Naive thymus-derived CD4-positive, alpha-beta T cell (primary cell): Measurements from ENCODE around the gene TSPAN15. TPM values are rescaled to one million over a fixed set of nuclear protein-coding genes. Genes with fewer than 3 reads are reported as not detected.

Source experiments
- ATAC-seq: fragments of 150-1000 bp; cut with Tn5 transposase; 2 replicates; pipeline ENCODE4 v1.10.0; 2021; ENCODE audit warnings: mild to moderate bottlenecking, moderate library complexity
- CTCF ChIA-PET: fragments of 350-600 bp; sonication (Branson Sonifier 250); formaldehyde crosslinking; loops from one replicate; lab custom pipeline; 2021; ENCODE audit warnings: antibody characterized with exemption; lab: Charles Lee
- POLR2A ChIA-PET: fragments of 350-600 bp; sonication (Branson Sonifier 250); formaldehyde crosslinking; loops from one replicate; lab custom pipeline; 2021; ENCODE audit warnings: antibody characterized with exemption, inconsistent platforms; lab: Charles Lee
- DNase-seq, 9 donors: peaks; one replicate each; pipeline versions ENCODE4 v3.0.0 to v3.0.0-alpha.2; 2020 to 2022; ENCODE audit warnings: mixed read lengths in 1 of 9
- H3K27ac ChIP-seq: one replicate; pipeline ENCODE4 v1.7.0; 2013; ENCODE audit warnings: mild to moderate bottlenecking, low read depth, low read length, moderate library complexity
- H3K27me3 ChIP-seq, 2 donors: one replicate each; pipeline ENCODE4 v1.7.0; 2013; ENCODE audit warnings: low read length in 2 of 2, mild to moderate bottlenecking in 2 of 2, moderate library complexity in 2 of 2; ENCODE audit not compliant: control insufficient read depth in 2 of 2, insufficient read depth in 2 of 2
- H3K36me3 ChIP-seq, 3 experiments: 1 replicate in 2 of 3; 2 replicates in 1 of 3; pipeline ENCODE4 v1.7.0; 2013; ENCODE audit warnings: low read length in 3 of 3, mild to moderate bottlenecking in 3 of 3, moderate library complexity in 1 of 3; ENCODE audit not compliant: insufficient read depth in 3 of 3, control insufficient read depth in 2 of 3
- H3K4me1 ChIP-seq, 2 donors: one replicate each; pipeline ENCODE4 v1.7.0; 2013; ENCODE audit warnings: low read length in 2 of 2, mild to moderate bottlenecking in 2 of 2, moderate library complexity in 1 of 2; ENCODE audit not compliant: control insufficient read depth in 2 of 2, insufficient read depth in 2 of 2
- H3K4me3 ChIP-seq: 2 replicates; pipeline ENCODE4 v1.7.0; 2013; ENCODE audit warnings: mild to moderate bottlenecking, low read length
- H3K9me3 ChIP-seq, 3 experiments: 1 replicate in 2 of 3; 2 replicates in 1 of 3; pipeline ENCODE4 v1.7.0; 2013; ENCODE audit warnings: low read length in 3 of 3; ENCODE audit not compliant: control insufficient read depth in 2 of 3
- H3K27ac Mint-ChIP-seq, 9 donors: one replicate each; pipeline ENCODE4 v1.8.0; 2020 to 2022; ENCODE audit warnings: mixed read lengths in 9 of 9, mild to moderate bottlenecking in 8 of 9, moderate library complexity in 5 of 9, inconsistent platforms in 2 of 9
- H3K27me3 Mint-ChIP-seq, 5 donors: one replicate each; pipeline ENCODE4 v1.8.0; 2021 to 2022; ENCODE audit warnings: mixed read lengths in 5 of 5, mild to moderate bottlenecking in 1 of 5
- H3K36me3 Mint-ChIP-seq, 5 donors: one replicate each; pipeline ENCODE4 v1.8.0; 2020 to 2022; ENCODE audit warnings: mixed read lengths in 5 of 5, mild to moderate bottlenecking in 3 of 5, inconsistent platforms in 1 of 5
- H3K4me1 Mint-ChIP-seq, 7 donors: one replicate each; pipeline ENCODE4 v1.8.0; 2020 to 2022; ENCODE audit warnings: mixed read lengths in 7 of 7, mild to moderate bottlenecking in 3 of 7, inconsistent platforms in 1 of 7
- H3K4me3 Mint-ChIP-seq, 10 donors: one replicate each; pipeline ENCODE4 v1.8.0; 2020 to 2022; ENCODE audit warnings: mild to moderate bottlenecking in 10 of 10, mixed read lengths in 10 of 10, moderate library complexity in 6 of 10, inconsistent platforms in 2 of 10
- H3K9me3 Mint-ChIP-seq, 11 donors: one replicate each; pipeline ENCODE4 v1.8.0; 2020 to 2022; ENCODE audit warnings: mixed read lengths in 11 of 11, mild to moderate bottlenecking in 4 of 11, inconsistent platforms in 1 of 11, moderate library complexity in 1 of 11
- intact Hi-C, 2 donors: fragments of 100-400 bp; cut with micrococcal nuclease; formaldehyde crosslinking; loops; one replicate each; pipeline ENCODE4 v1.15.1; 2023
- polyA plus RNA-seq, 2 donors: library from polyadenylated mRNA; unstranded; fragments of 300-500 nt; fragmentation: Illumina TruSeq; gene quantifications; one replicate each; pipeline ENCODE4 v1.2.3, GENCODE V29; 2021
- total RNA-seq, 6 experiments: library from RNA in 5 of 6; stranded (reverse) in 5 of 6; gene quantifications; 1 replicate in 5 of 6; 2 replicates in 1 of 6; pipeline ENCODE4 v1.2.3 and lab custom pipeline; 2021 to 2026

Gene TSPAN15
- total and polyA plus RNA-seq, 7 experiments from 2014 or later = 1.2 to 7.2 (median 2.1) TPM

DNA sequence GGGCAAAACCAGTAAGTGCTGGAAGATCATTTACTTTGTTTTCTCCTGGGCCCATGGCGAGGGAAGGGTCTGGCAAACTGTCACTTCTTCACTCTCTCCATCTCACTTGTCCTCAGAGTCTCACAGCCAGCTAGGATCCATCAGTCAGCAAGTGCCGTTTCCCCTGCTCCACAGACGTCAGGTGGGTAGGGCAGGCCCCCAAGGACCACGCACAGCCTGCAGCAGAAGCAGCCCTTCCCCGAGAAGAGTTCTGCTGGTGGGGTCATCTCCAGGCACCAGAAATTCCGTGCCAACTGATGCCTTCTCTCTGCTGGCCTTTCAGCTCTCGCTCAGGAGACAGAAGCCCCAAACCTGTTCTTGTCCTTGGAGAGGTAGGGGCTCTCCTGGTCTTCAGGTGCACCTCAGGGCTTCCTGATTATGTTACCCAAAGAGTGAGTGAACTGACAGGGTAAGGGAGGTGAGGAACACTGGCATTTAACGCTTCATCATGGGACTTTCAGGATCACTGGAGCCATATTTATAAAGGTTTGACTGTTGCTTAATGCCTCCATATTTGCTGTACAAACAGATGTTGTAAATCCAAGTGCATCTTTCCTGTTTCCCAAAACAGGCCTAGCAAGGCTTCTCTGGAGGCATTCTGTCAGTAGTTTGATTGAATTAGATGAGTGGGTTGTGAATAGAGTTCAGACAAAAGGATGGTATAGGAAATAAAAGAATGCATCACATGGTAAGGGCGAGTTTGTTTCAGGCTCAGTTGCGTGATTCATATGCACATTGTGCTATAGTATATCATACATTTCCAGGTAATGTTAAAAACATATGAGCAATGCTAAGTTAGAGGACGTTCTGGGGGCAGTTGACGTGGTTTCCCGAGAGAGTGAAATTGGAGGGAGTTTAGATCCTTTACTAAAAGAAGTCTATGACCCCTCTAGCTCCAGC is 13.7 kb upstream of the TSPAN15 start:
- ChIA-PET POLR2A (no interaction called here), CTCF (interaction anchor here (0.5 kb wide), 1 partner anchor 201 kb away, joined by 6 read pairs; no protein-coding TSS in a partner anchor)
- no peak overlapping the region for H3K27ac ChIP-seq
- no peak for ATAC-seq
- no peak for DNase-seq
- peak overlapping the region in 1 of 9 donors; percentile 19 for H3K27ac Mint-ChIP-seq
- no peaks in the 10 kb centered on the region for H3K27me3 ChIP-seq
- H3K4me1 ChIP-seq = no peaks in the 10 kb centered on the region
- H3K4me3 ChIP-seq = no peak overlapping the region
- H3K36me3 ChIP-seq = no peaks in the 10 kb centered on the region
- no peaks in the 10 kb centered on the region for H3K9me3 ChIP-seq
- intact Hi-C loops = no loop called here
- H3K27me3 Mint-ChIP-seq = peaks cover 0 to 12% (median 4%) of the 10 kb centered on the region in 5 donors
- no peak overlapping the region for H3K4me3 Mint-ChIP-seq
- H3K4me1 Mint-ChIP-seq = peaks cover 0 to 3% (median 0%) of the 10 kb centered on the region in 7 donors
- H3K9me3 Mint-ChIP-seq = no peaks in the 10 kb centered on the region
- no peaks in the 10 kb centered on the region for H3K36me3 Mint-ChIP-seq

DNA sequence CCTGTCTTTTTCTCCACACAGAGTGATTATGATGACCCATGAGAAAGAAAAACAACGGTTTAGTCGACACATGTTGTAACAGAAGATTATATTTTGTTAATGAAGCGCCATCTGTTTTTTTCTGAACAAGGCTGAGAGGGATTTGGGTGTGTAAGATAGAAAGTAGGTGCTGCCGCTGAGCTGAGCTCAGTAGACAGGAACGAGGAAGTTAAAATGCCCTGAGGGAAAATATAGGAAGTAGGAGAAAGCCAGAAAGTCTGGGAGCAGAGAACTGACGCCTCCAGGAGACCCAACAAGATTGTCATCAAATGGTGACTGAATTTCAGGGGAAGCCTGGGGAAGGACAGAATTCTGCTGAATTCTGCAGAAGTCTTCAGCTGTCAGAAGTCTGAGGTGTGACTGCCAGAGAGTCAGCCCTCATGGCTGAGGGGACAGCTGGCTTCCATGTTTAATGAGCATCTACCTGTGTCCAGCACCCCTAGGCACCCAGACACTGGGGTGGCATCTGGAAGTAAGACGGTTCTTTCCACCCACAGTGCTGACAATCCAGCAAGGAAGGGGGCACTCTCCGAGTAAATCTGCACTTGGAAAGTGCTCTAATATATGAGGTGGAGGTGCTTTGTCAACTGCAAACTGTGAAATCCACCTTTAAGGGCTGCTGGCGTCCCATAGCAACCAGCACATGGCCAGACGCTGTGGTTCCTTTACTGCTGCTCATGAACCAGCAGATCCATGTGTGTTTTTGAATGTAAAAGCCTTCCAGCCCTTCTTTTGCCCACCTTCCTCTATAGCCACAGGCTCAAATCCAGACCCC is 12.5 kb upstream of the TSPAN15 start:
- H3K27ac ChIP-seq = no peak overlapping the region
- Mint-ChIP-seq H3K27me3 (peaks cover 0 to 17% (median 4%) of the 10 kb centered on the region in 5 donors), H3K4me1 (peaks cover 0 to 5% (median 0%) of the 10 kb centered on the region in 7 donors), H3K36me3 (no peaks in the 10 kb centered on the region), H3K27ac (no peak overlapping the region), H3K4me3 (no peak overlapping the region), H3K9me3 (no peaks in the 10 kb centered on the region)
- H3K4me1 ChIP-seq = no peaks in the 10 kb centered on the region
- no peaks in the 10 kb centered on the region for H3K9me3 ChIP-seq
- POLR2A ChIA-PET = interaction anchor here (0.6 kb wide), 1 partner anchor 58 kb away, joined by 3 read pairs; no protein-coding TSS in a partner anchor
- CTCF ChIA-PET = no interaction called here
- H3K36me3 ChIP-seq = no peaks in the 10 kb centered on the region
- ATAC-seq (no peak), DNase-seq (no peak)
- intact Hi-C loops = no loop called here
- H3K27me3 ChIP-seq = no peaks in the 10 kb centered on the region
- H3K4me3 ChIP-seq = no peak overlapping the region

DNA sequence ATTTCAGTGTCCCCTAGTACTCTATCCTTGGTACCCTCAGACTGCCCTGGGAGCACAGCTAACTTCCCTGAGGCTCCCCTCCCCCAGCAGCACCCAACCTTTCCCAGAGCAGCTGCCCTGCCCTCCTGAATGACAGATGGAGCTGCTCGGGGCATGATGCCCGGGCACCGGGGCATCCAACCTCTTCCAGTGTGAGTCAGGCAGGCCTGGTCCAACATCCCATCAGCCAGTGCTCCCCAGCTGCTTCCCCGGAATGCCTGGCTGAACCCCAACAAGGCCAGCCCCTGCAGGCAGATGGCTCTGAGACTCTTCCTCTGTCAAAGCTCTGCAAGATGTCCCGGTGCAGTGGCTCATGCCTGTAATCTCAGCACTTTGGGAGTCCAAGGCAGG is 11.9 kb upstream of the TSPAN15 start:
- Mint-ChIP-seq H3K4me1 (peaks cover 0 to 5% (median 0%) of the 10 kb centered on the region in 7 donors), H3K4me3 (no peak overlapping the region), H3K27me3 (peaks cover 0 to 17% (median 4%) of the 10 kb centered on the region in 5 donors), H3K27ac (no peak overlapping the region), H3K36me3 (no peaks in the 10 kb centered on the region), H3K9me3 (peaks cover 0 to 2% (median 0%) of the 10 kb centered on the region in 11 donors)
- intact Hi-C loops = no loop called here
- CTCF ChIA-PET = no interaction called here
- ATAC-seq = no peak
- no peak overlapping the region for H3K27ac ChIP-seq
- POLR2A ChIA-PET = interaction anchor here (0.6 kb wide), 1 partner anchor 58 kb away, joined by 3 read pairs; no protein-coding TSS in a partner anchor
- H3K36me3 ChIP-seq = no peaks in the 10 kb centered on the region
- H3K4me3 ChIP-seq = no peak overlapping the region
- H3K9me3 ChIP-seq = no peaks in the 10 kb centered on the region
- no peak for DNase-seq
- no peaks in the 10 kb centered on the region for H3K4me1 ChIP-seq
- no peaks in the 10 kb centered on the region for H3K27me3 ChIP-seq

DNA sequence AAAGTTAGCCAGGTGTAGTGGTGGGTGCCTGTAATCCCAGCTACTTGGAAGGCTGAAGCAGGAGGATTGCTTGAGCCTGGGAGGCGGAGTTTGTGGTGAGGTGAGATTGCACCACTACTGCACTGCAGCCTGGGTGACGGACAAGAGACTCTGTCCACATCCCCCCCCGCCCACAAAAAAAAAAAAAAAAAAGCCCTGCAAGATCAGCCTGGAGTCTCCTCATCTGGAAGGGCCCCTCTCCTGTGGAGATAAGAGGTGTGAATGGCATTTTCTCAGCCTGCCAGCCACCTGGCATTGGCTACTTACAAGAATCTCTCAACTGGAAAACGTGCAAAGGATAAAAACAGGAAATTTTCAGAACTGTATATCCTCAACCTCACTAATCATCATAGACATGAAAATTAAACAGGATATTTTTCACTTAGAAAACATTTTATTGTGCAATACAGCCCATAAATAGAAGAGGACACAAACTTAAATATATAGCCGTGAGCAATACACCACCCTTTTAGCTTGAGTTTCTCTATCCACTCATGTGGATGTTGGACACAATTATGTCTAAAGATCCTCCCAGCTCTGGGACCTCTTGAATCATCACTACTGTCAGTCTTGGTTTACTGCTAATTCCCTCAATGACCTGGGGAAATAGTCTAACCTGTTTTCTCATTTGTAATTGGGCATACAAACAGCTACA is 11.3 kb upstream of the TSPAN15 start:
- Mint-ChIP-seq H3K27me3 (peaks cover 0 to 19% (median 4%) of the 10 kb centered on the region in 5 donors), H3K27ac (no peak overlapping the region), H3K4me3 (no peak overlapping the region), H3K4me1 (peaks cover 0 to 5% (median 0%) of the 10 kb centered on the region in 7 donors), H3K36me3 (no peaks in the 10 kb centered on the region), H3K9me3 (peaks cover 0 to 3% (median 0%) of the 10 kb centered on the region in 11 donors)
- no peak for DNase-seq
- Histone ChIP-seq H3K4me1 (no peaks in the 10 kb centered on the region), H3K4me3 (no peak overlapping the region), H3K36me3 (no peaks in the 10 kb centered on the region), H3K27ac (no peak overlapping the region), H3K27me3 (no peaks in the 10 kb centered on the region), H3K9me3 (no peaks in the 10 kb centered on the region)
- peak; percentile 46 for ATAC-seq
- CTCF ChIA-PET = no interaction called here
- intact Hi-C loops = no loop called here
- POLR2A ChIA-PET = no interaction called here

DNA sequence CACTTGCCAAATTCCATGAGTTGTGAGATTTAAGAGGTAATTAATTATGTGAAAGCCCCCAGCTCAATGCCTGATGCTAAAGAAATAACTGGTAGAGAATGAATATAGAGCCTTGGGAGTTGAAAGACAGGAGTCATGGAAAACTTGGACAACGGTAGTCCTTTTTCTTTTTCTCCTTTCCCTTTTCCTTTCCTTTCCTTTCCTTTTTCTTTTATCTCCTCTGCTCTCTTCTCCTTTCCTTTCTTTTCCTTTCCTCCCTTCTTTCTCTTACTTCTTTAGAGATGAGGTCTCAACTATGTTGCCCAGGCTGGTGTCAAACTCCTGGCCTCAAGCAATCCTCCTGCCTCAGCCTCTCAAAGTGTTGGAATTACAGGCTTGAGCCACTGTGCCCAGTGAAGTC is 7.9 kb upstream of the TSPAN15 start:
- H3K9me3 ChIP-seq = no peaks in the 10 kb centered on the region
- no peak for DNase-seq
- intact Hi-C loops = no loop called here
- peaks cover 0 to 3% (median 0%) of the 10 kb centered on the region in 11 donors for H3K9me3 Mint-ChIP-seq
- no peak for ATAC-seq
- H3K4me3 Mint-ChIP-seq = no peak overlapping the region
- H3K36me3 Mint-ChIP-seq = peaks cover 0 to 3% (median 0%) of the 10 kb centered on the region in 5 donors
- H3K27ac ChIP-seq = no peak overlapping the region
- no peaks in the 10 kb centered on the region for H3K27me3 ChIP-seq
- H3K4me3 ChIP-seq = no peak overlapping the region
- peaks cover 0 to 4% (median under 1%) of the 10 kb centered on the region in 7 donors for H3K4me1 Mint-ChIP-seq
- H3K27ac Mint-ChIP-seq = peak overlapping the region in 1 of 9 donors; percentile 56
- CTCF ChIA-PET = no interaction called here
- POLR2A ChIA-PET = no interaction called here
- H3K36me3 ChIP-seq = no peaks in the 10 kb centered on the region
- peaks cover 0 to 18% (median 0%) of the 10 kb centered on the region in 5 donors for H3K27me3 Mint-ChIP-seq
- H3K4me1 ChIP-seq = no peaks in the 10 kb centered on the region

DNA sequence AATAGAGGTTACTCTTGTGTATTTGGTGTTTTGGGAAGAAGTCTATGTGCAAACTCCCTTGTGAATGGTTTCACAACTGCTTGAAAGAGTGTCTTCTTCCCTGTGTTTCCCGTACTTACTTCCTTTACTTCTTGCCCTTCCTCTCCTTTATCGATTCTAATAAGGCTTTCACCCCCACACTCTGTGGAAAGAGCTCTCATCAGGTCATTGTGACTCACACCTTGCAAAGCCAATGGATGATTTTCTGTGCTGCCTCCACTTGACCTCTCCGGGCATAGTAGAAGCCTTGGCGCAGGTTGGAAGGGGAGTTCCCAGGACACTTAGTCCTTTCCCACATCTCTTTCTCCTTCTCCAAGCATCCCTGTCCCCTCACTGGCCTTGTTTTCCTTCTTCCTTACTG is 6.2 kb upstream of the TSPAN15 start:
- ATAC-seq = no peak
- intact Hi-C loops = no loop called here
- POLR2A ChIA-PET = no interaction called here

More for the DNA sequence above, 6.2 kb upstream of the TSPAN15 start:
- H3K4me3 ChIP-seq = no peak overlapping the region
- H3K27ac ChIP-seq = no peak overlapping the region
- peaks cover 0 to 6% of the 10 kb centered on the region in 2 donors for H3K4me1 ChIP-seq
- Mint-ChIP-seq H3K4me1 (peaks cover 5 to 11% (median 9%) of the 10 kb centered on the region in 7 donors), H3K27ac (no peak overlapping the region), H3K4me3 (no peak overlapping the region), H3K27me3 (peaks cover 0 to 19% (median 0%) of the 10 kb centered on the region in 5 donors), H3K9me3 (peaks cover 0 to 3% (median 0%) of the 10 kb centered on the region in 11 donors), H3K36me3 (peaks cover 0 to 3% (median 0%) of the 10 kb centered on the region in 5 donors)
- no peak for DNase-seq
- CTCF ChIA-PET = interaction anchor here (0.6 kb wide), 1 partner anchor 464 kb away, joined by 4 read pairs; no protein-coding TSS in a partner anchor
- H3K27me3 ChIP-seq = no peaks in the 10 kb centered on the region
- H3K9me3 ChIP-seq = no peaks in the 10 kb centered on the region
- H3K36me3 ChIP-seq = no peaks in the 10 kb centered on the region
